DOHH2 (cell line): ENCODE data around the gene C13orf46.

Source experiments
- CTCF ChIP-seq: fragments of 200-600 bp; sonication (generic); IDR thresholded peaks from one replicate; pipeline ENCODE4 v1.5.1; 2014; ENCODE audit warnings: antibody characterized with exemption, mild to moderate bottlenecking, low read depth, low read length; ENCODE audit not compliant: poor library complexity, severe bottlenecking
- EZH2phosphoT487 ChIP-seq: fragments of 200-600 bp; sonication (generic); IDR thresholded peaks from 2 replicates; pipeline ENCODE4 v1.6.1; 2017; ENCODE audit warnings: borderline replicate concordance, mild to moderate bottlenecking, antibody characterized with exemption, low read length, moderate library complexity, mixed read lengths

DNA sequence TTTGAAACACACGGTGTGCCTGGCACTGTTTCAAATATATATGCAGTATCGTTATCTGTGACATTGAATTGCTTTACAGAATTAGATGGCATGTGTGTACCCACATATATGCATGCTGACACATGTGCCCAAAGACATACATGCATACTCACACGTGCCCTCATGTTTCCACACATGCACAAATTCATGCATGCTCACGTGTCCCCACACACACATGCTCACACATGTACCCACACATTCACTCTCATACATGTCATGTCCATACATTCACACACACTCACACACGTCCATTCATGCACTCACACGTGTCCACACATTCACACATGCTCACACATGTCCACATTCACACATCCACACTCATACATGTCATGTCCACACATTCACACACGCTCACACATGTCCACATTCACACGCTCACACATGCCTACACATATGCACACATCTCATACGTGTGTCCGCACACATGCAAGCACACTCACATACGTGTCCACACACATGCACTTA lies 17.9 kb upstream of the C13orf46 start:
- TF ChIP-seq CTCF = no peak
- no peak for TF ChIP-seq EZH2phosphoT487
